Muscle layer of duodenum (tissue), 2 donors: ENCODE data around the gene SCAPER.
"Not testable (repeated sequence)": the region's sequence is repeated elsewhere in the genome, so short reads cannot be mapped to it uniquely, and the experiment has no call there.

Source experiments
- H3K27ac ChIP-seq: one replicate; pipeline ENCODE4 v1.7.0; 2013; ENCODE audit warnings: mild to moderate bottlenecking, low read length
- H3K27me3 ChIP-seq: one replicate; pipeline ENCODE4 v1.7.0; 2013; ENCODE audit warnings: low read depth, mild to moderate bottlenecking, control low read depth, low read length
- H3K36me3 ChIP-seq, 2 donors: one replicate each; pipeline ENCODE4 v1.7.0; 2013; ENCODE audit warnings: low read length in 2 of 2, control low read depth in 1 of 2, mild to moderate bottlenecking in 1 of 2; ENCODE audit not compliant: insufficient read depth in 2 of 2, control insufficient read depth in 1 of 2
- H3K4me1 ChIP-seq, 2 donors: one replicate each; pipeline ENCODE4 v1.7.0; 2013; ENCODE audit warnings: low read length in 2 of 2, mild to moderate bottlenecking in 2 of 2, control low read depth in 1 of 2, moderate library complexity in 1 of 2; ENCODE audit not compliant: insufficient read depth in 2 of 2, control insufficient read depth in 1 of 2
- H3K4me3 ChIP-seq, 2 donors: one replicate each; pipeline ENCODE4 v1.7.0; 2013; ENCODE audit warnings: low read length in 2 of 2, low read depth in 1 of 2, mild to moderate bottlenecking in 1 of 2
- H3K9me3 ChIP-seq, 2 donors: one replicate each; pipeline ENCODE4 v1.7.0; 2013; ENCODE audit warnings: low read length in 2 of 2, control low read depth in 1 of 2, mild to moderate bottlenecking in 1 of 2; ENCODE audit not compliant: control insufficient read depth in 1 of 2
- donor health status: healthy.

Gene SCAPER

DNA sequence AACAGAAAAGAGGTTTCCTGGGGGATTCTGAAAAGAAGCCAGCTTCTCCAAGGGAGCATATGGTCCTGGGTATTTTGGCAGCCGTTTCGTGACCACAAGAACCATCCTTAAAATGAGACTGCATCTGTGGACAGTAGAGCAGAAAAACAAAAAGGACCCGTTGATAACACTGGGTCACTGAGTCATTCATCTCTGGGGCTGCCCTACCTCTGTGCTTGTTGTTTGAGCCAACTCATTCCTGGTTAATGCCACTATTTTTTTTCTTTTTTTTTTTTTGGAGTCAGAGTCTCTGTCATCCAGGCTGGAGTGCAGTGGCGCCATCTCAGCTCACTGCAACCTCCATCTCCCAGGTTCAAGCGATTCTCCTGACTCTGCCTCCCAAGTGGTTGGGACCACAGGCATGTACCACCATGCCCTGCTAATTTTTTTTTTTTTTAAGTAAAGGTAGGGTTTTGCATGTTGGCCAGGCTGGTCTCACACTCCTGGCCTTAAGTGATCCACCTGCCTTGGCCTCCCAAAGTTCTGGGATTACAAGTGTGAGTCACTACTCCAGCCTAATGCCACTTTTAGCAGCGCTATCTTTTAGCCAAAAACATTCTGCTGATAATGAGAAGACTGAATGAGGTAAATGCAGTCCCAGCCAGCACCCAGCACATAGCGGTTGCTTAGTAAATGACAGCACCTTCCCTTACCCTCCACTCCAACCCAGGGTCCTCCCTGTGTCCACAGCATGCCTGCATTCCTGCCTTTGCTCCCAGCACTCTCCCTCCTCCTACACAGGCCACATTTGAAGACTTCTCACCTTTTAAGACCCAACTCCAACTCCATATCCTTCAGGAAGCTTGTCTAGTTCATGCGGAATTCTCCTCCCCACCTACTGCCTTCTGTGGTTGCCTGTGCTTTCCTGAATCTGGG, 577.7 kb downstream of the SCAPER start:
- no peak overlapping the region for H3K27ac ChIP-seq
- H3K9me3 ChIP-seq: no peaks in the 10 kb centered on the region
- no peak overlapping the region for H3K4me3 ChIP-seq
- H3K36me3 ChIP-seq: no peaks in the 10 kb centered on the region
- H3K4me1 ChIP-seq: no peaks in the 10 kb centered on the region
- H3K27me3 ChIP-seq: no peaks in the 10 kb centered on the region

DNA sequence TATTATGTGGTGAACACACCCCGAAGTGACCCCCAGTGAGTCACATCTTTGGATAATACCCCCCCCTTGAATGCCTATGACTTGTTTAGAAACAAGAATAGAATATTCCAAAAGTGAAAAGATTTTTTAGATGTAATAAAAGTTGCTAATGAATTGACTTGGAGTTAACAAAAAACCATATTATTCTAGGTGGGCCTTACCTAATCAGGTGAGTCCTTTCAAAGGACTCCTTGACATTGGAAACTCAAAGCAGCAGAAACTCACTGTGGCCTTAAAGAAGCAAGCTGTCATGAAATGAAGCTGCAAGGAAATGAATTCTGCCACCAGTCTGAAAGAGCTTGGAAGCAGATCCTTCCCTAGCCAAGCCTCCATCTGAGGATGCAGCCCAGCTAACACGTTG, 579.4 kb downstream of the SCAPER start:
- Histone ChIP-seq H3K27ac (no peak overlapping the region), H3K4me3 (no peak overlapping the region), H3K4me1 (no peaks in the 10 kb centered on the region), H3K9me3 (no peaks in the 10 kb centered on the region), H3K27me3 (no peaks in the 10 kb centered on the region), H3K36me3 (no peaks in the 10 kb centered on the region)

DNA sequence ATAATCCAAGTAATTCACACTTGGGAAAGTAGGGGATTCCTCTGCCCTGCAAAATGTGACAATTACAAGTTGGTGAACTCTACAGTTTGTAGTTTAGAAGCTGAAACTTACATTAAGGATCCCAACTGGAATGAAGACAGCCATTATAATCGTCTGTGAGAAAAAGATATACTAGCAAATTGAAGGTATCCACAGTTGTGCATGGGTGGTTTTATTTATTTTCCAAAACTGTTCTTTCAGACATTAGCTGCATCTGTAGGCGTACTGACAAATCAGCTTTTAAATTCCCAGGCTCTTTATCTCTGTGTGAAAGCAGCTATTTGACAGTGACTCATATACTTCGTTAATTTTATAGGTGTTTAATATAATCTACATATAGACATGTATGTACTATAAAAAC, 581.1 kb downstream of the SCAPER start:
- no peak overlapping the region for H3K4me3 ChIP-seq
- no peak overlapping the region for H3K27ac ChIP-seq
- H3K36me3 ChIP-seq: no peaks in the 10 kb centered on the region
- no peaks in the 10 kb centered on the region for H3K27me3 ChIP-seq
- no peaks in the 10 kb centered on the region for H3K9me3 ChIP-seq
- no peaks in the 10 kb centered on the region for H3K4me1 ChIP-seq

DNA sequence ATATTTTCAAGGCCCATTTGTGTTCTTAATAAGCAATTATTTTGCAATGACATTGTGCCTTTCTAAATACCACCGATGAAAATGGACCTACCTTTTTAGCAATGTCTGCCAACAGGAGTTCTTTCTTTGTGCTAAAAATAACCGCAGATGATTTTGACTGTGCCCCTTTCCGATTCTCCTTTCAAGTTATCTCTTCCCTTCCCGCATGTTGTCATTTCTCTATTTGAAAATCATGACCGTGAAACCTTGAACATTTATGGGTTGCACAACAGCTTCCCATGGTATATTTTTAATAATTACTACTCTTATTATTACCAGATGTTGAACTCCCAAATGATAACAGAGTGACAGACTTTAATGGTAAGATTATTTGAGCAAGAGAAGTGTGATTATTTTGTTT, 583.5 kb downstream of the SCAPER start:
- H3K27ac ChIP-seq: no peak overlapping the region
- no peaks in the 10 kb centered on the region for H3K9me3 ChIP-seq
- H3K4me3 ChIP-seq: no peak overlapping the region
- no peaks in the 10 kb centered on the region for H3K4me1 ChIP-seq
- no peaks in the 10 kb centered on the region for H3K27me3 ChIP-seq
- no peaks in the 10 kb centered on the region for H3K36me3 ChIP-seq

DNA sequence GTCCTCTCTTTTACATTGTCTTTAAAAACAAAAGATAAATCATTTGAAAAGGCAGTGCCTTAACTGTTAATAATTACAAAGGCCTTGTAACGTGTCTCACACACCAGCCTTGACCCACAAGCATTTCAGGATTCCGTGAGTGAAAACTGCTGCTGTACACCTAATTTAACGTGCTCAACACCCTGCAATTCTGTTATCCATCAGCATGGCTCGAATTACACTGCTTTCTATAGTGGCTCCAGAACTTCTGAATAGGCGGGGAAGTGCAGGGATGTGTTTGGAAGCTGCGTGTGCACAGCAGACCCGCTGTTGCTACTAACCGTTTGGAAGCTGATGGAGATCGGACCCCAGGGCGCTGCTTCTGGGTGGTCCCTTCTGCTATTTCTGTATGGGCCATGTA, 584.0 kb downstream of the SCAPER start:
- Histone ChIP-seq H3K27me3 (no peaks in the 10 kb centered on the region), H3K36me3 (no peaks in the 10 kb centered on the region), H3K4me1 (no peaks in the 10 kb centered on the region), H3K9me3 (no peaks in the 10 kb centered on the region), H3K4me3 (no peak overlapping the region), H3K27ac (no peak overlapping the region)

DNA sequence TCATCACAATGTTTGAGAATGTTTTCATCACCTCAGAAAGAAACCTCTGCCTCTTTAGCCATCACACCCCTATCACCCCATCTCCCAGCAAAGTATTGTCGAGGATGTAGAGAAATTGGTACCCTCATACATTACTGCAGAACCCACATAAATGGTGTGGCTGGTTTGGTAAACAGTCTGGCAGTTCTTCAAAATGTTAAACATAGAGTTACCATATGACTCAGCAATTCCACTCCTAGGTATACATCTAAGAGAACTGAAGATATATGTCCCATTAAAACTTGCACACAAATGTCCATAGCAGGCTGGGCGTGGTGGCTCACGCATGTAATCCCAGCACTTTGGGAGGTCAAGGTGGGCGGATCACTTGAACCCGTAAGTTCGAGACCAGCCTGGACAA, 585.1 kb downstream of the SCAPER start:
- Histone ChIP-seq H3K4me1 (no peaks in the 10 kb centered on the region), H3K27me3 (no peaks in the 10 kb centered on the region), H3K9me3 (no peaks in the 10 kb centered on the region), H3K36me3 (no peaks in the 10 kb centered on the region), H3K27ac (no peak overlapping the region), H3K4me3 (no peak overlapping the region)

DNA sequence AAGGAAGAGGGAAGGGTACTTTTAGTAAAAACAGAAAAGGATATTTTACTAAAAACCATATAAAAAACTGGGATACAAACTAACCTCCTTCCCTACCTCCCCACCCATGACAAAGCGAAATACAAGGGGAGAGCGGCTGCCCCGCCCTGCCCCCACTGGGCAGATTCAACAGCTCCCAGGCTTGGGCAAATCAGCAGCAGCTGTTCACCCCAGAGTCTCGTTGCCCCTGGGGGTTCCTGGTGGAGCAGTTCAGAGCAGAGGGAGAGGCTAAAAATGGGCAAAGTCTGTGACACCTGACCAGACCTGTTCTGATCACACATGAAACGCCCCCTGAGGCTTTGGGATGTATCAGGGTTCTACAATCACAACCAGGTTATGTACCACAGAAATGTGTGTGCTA, 591.4 kb downstream of the SCAPER start:
- Histone ChIP-seq H3K4me1 (peaks cover 0 to 13% of the 10 kb centered on the region in 2 donors), H3K27ac (no peak overlapping the region), H3K36me3 (no peaks in the 10 kb centered on the region), H3K9me3 (no peaks in the 10 kb centered on the region), H3K27me3 (no peaks in the 10 kb centered on the region), H3K4me3 (no peak overlapping the region)

DNA sequence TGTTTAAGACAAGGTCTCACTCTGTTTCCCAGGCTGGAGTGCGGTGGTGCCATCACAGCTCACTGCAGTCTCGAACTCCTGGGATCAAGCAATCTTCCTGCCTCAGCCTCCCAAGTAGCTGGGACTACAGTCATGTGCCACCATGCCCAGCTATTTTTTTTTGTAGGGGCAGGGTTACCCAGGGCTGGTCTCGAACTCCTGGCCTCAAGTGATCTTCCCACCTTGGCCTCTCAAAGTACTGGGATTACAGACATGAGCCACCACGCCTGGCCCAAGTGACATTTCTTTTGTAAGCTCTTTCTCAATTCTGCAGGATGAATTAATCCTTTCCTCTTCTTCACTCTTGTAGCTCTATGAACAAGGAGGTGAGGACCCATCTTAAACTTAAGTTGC, 592.0 kb downstream of the SCAPER start:
- peaks cover 0 to 13% of the 10 kb centered on the region in 2 donors for H3K4me1 ChIP-seq
- H3K27me3 ChIP-seq, H3K4me3 ChIP-seq, H3K9me3 ChIP-seq, H3K36me3 ChIP-seq, H3K27ac ChIP-seq: not testable (repeated sequence)

DNA sequence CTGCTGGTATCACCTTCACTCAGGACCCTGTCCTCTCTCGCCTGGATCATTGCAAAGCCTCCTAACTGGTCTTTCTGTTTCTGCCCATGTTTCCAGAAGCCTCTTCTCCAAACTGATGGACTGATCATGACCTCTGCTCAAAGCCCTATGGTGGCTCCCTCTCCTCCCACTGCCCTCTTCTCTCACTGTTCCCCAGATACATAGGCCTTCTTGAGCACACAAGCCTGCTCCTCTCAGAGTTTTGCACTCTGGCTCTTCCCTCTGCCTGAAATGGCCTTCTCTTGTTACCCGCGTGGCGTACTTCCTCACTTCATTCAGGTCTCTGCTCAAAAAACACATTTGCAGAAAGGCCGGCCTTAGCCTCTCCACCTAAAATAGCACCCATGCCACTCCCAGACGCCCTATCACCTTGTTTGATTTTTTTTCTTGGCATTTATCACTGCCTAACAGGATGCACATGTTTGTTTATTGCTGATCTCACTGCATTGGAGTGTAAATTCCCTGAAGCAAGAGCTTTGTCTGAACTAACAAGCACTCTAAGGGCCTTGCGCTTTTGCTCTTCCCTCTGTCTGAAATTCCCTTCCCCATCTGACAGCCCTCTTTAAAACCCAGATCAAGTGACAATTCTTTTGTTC, 592.5 kb downstream of the SCAPER start:
- no peak overlapping the region for H3K4me3 ChIP-seq
- peaks cover 0 to 13% of the 10 kb centered on the region in 2 donors for H3K4me1 ChIP-seq
- H3K27me3 ChIP-seq: no peaks in the 10 kb centered on the region
- H3K27ac ChIP-seq: no peak overlapping the region
- no peaks in the 10 kb centered on the region for H3K36me3 ChIP-seq
- no peaks in the 10 kb centered on the region for H3K9me3 ChIP-seq

DNA sequence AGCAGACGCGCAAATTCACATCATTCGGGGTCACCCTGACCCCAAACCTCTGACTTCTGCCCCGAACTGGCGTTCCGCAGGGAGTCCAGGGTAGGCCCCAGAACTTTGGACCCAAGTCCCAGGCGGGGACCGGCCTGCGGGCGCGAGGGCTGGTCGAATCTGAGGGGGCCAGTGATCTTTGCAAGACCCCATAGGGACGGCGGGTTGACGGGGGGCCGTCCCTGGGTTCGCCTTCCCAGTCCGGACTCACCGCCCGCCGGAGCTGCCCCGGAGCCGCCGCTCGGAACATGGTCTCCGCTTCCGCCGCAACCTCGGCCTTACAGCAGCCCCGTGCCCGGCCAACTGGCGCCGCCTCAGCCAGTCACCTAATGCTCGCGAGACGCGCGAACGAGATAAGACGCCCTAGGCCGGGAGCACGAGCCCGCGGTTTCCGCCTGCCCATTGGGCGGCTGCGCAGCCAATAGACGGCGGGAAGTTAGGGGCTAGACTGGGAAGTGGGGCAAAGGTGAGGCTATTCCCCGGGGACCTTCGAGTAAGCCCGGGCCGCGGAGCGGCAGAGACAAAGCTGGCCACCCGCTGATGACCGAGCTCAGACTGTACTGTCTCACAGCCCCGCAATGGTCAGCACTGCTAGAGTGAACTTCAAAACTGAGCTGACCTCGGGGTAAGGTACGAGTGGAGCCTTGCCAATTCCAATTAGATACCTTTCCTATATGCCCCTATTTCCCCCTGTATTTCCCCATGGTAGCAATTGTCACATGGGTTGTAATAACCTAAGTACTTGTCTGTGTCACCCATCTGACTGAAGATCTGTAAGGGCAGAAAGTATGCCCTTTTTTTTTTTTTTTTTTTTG, 593.8 kb downstream of the SCAPER start, which contains the start of gene ETFA:
Gene ETFA (minus strand): TSS at position 370 of the 854 bp plus-strand sequence. CDS start 81 bp downstream, at position 289.
- Histone ChIP-seq H3K27me3 (no peaks in the 10 kb centered on the region), H3K4me1 (peaks cover 0 to 13% of the 10 kb centered on the region in 2 donors), H3K9me3 (no peaks in the 10 kb centered on the region), H3K4me3 (peak within 1 kb of the TSS; percentile 75 to 88), H3K27ac (peak within 1 kb of the TSS; percentile 85), H3K36me3 (no peaks in the 10 kb centered on the region)

DNA sequence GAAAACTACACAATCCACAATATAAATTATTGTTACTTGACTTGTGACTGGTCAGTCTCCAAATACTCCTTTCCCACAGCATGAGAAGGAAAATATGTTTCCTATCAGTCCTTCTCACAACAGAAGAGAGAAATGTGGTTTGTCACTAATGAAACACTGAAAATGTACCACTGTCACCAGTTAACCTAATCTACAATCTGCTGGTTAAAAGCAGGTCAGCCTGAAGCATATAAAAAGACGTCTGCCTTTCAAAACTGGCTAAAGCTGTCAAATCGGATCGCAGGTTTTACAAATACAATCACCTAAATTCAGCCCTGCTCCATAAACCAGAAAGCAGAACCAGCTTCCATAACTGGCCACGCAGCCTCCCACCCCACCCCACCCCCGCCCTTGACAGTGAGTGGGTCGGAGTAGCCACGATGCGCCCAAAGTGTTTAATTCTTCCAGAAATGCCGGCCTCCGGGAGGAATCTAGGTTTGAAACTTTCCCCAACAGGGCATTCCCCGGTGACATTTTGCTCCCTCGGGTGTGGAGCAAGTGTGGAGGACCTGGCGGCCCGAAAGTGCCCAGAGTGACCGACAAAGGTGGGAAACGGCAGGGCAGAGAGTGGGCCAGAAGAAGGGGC, 594.6 kb downstream of the SCAPER start:
- Histone ChIP-seq H3K4me1 (peaks cover 0 to 13% of the 10 kb centered on the region in 2 donors), H3K36me3 (no peaks in the 10 kb centered on the region), H3K4me3 (peak overlapping the region; percentile 75 to 88), H3K9me3 (no peaks in the 10 kb centered on the region), H3K27ac (peak overlapping the region; percentile 85), H3K27me3 (no peaks in the 10 kb centered on the region)
